Glutamatergic neuron (in vitro differentiated cells): ENCODE data around the gene SMCO3. TPM values are rescaled to one million over a fixed set of nuclear protein-coding genes. Genes with fewer than 3 reads are reported as not detected.
A peak's percentile ranks its signal among the peaks of the same experiment; 100 is the strongest.

Experiments used
- DNase-seq: peaks from one replicate; pipeline ENCODE4 v3.0.0; 2022
- H3K27ac Mint-ChIP-seq: one replicate; pipeline ENCODE4 v1.8.0; 2020; ENCODE audit warnings: mild to moderate bottlenecking, mixed read lengths, inconsistent platforms; ENCODE audit not compliant: unreplicated experiment
- H3K27me3 Mint-ChIP-seq: one replicate; pipeline ENCODE4 v1.8.0; 2020; ENCODE audit warnings: mild to moderate bottlenecking, moderate library complexity, mixed read lengths, inconsistent platforms; ENCODE audit not compliant: unreplicated experiment
- H3K36me3 Mint-ChIP-seq: one replicate; pipeline ENCODE4 v1.8.0; 2020; ENCODE audit warnings: mild to moderate bottlenecking, mixed read lengths, inconsistent platforms; ENCODE audit not compliant: unreplicated experiment
- H3K4me1 Mint-ChIP-seq: one replicate; pipeline ENCODE4 v1.8.0; 2020; ENCODE audit warnings: mild to moderate bottlenecking, low read depth, mixed read lengths, inconsistent platforms; ENCODE audit not compliant: unreplicated experiment
- H3K4me3 Mint-ChIP-seq: one replicate; pipeline ENCODE4 v1.8.0; 2020; ENCODE audit warnings: mild to moderate bottlenecking, mixed read lengths, inconsistent platforms; ENCODE audit not compliant: unreplicated experiment
- H3K9me3 Mint-ChIP-seq: one replicate; pipeline ENCODE4 v1.8.0; 2020; ENCODE audit warnings: mild to moderate bottlenecking, moderate library complexity, mixed read lengths, inconsistent platforms; ENCODE audit not compliant: unreplicated experiment
- total RNA-seq: library from RNA; stranded (reverse); fragmentation: NEBNext Ultra II Directional; extraction: Animal tissue kit (Norgen Biotek cat#: 25700); gene quantifications from one replicate; pipeline ENCODE4 v1.2.1, GENCODE V29; 2021; ENCODE audit not compliant: unreplicated experiment
- TF ChIP-seq, protein P1 (sequence below): fragments of 200-600 bp; sonication (generic); IDR thresholded peaks from one replicate; pipeline ENCODE4 v1.5.0; 2021; ENCODE audit not compliant: partially characterized antibody, unreplicated experiment

SMCO3 gene
- total RNA-seq, 1 donor from 2014 or later: not detected

DNA sequence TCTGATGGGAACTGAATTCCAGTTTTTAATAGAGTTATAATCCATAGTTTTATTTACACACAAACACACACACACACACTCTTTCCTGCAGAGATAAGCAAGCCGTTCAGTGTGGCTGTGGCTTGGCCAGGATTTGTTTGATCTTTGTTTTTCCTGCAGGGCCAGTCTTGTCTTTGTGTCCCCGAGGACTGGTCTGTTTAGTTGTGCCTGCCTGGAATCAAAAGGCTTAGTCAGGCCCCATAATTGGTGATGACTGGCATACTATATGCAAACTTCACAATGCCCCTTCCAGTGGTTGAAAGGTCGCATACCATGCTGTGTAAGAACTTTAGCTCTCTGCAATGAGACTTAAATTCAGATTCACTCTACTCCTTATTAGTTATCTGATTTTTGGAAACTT is 36.7 kb downstream of the SMCO3 start:
- TF ChIP-seq, protein P1, sequence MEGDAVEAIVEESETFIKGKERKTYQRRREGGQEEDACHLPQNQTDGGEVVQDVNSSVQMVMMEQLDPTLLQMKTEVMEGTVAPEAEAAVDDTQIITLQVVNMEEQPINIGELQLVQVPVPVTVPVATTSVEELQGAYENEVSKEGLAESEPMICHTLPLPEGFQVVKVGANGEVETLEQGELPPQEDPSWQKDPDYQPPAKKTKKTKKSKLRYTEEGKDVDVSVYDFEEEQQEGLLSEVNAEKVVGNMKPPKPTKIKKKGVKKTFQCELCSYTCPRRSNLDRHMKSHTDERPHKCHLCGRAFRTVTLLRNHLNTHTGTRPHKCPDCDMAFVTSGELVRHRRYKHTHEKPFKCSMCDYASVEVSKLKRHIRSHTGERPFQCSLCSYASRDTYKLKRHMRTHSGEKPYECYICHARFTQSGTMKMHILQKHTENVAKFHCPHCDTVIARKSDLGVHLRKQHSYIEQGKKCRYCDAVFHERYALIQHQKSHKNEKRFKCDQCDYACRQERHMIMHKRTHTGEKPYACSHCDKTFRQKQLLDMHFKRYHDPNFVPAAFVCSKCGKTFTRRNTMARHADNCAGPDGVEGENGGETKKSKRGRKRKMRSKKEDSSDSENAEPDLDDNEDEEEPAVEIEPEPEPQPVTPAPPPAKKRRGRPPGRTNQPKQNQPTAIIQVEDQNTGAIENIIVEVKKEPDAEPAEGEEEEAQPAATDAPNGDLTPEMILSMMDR: no peak
- Mint-ChIP-seq H3K27ac (no peak overlapping the region), H3K4me3 (no peak overlapping the region), H3K36me3 (no peaks in the 10 kb centered on the region), H3K9me3 (peaks cover 3% of the 10 kb centered on the region), H3K4me1 (peaks cover 3% of the 10 kb centered on the region), H3K27me3 (peaks cover 6% of the 10 kb centered on the region)
- no peak for DNase-seq

DNA sequence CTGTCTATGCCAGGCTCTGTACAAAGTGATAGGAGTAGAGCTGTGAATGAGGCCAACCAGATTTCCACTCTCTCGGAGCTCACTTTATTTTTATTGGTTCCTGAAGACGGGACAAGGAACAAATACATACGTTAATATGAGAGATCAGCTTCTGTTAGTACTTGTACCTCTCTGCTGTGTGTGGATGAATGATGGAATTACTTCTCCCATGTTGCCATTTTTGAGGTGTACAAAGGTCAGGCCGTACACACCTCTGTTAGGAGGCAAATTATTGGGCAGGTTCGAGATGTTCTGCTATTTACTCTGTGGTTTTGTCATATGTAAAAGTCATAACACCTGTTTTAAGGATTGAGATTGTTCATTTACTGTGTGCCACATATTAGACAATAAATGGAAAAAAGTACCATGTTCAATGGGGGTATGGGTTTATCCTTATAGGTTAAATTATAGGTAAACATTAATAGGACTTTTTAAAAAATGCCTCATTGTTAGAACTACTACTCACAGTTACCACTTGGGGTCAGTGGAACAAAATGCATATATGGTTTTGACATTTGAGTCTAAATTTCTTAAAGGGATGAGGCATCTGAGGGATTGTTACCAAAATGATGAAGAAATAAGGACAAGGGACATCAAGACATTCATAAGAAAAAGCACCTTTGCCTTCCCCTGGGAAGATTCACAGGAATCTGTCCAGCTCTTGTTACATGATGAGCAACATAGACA is 37.6 kb downstream of the SMCO3 start:
- peak overlapping the region; percentile 39 for H3K27ac Mint-ChIP-seq

DNA sequence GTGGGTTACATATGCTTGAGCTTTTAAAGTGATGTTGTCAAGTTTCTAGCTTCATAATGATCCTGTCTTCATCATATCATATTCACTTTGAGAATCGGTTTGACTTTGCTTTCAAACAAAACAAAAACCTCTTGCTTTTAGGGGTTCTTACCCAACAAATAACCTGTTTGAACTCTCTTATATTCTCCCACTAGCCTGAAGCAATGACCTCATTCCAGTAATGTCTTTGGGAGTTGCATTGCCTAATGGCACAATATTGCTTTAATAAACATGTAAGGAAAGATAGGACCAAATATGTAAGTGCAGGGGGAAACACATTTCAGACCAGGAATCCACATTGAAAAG is 38.4 kb downstream of the SMCO3 start:
- TF ChIP-seq, protein P1: no peak
- peaks cover 10% of the 10 kb centered on the region for H3K9me3 Mint-ChIP-seq
- no peaks in the 10 kb centered on the region for H3K36me3 Mint-ChIP-seq
- DNase-seq: no peak
- H3K4me3 Mint-ChIP-seq: no peak overlapping the region
- peaks cover 6% of the 10 kb centered on the region for H3K27me3 Mint-ChIP-seq
- peaks cover 3% of the 10 kb centered on the region for H3K4me1 Mint-ChIP-seq
- no peak overlapping the region for H3K27ac Mint-ChIP-seq

More for the DNA sequence above, 37.6 kb downstream of the SMCO3 start:
- Mint-ChIP-seq H3K27me3 (peaks cover 6% of the 10 kb centered on the region), H3K36me3 (no peaks in the 10 kb centered on the region), H3K9me3 (peaks cover 3% of the 10 kb centered on the region), H3K4me1 (peaks cover 3% of the 10 kb centered on the region), H3K4me3 (no peak overlapping the region)
- TF ChIP-seq, protein P1: no peak
- DNase-seq: no peak

DNA sequence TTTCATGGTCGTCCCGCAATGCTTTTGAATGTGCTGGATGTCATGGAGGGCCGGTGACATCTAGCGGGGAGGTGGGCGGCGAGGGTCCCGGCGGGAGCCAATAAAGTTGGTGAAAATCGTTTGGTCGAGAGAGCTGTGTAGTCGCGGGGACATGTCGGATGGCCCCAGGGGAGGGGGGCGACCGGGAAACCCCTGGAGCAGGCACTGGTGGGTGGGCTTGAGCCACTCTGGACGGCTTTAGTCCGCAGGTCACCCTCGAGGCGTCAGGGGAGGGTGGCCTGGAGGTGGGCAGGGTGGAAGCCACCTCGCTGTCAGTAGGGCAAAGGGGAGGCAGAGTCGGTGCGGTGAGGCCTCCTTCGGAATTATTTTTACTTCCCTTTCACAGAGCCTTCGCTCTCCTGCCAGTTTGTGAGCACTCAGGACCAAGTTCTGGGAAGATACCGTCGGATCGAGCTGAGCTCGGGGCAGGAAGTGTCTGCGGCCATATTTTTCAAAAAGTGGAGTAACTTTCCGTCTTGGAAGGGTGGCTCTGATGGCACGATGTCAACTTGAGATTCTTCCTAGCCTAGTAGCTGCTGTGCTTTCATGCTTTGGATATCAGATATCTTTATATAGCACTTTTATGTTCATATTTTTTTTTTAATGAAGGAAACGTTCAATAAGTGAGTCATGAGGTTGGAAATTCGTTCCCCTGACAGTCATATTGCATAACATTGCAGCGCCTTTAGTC is 38.9 kb downstream of the SMCO3 start:
- TF ChIP-seq, protein P1: no peak
- peak; percentile 29 for DNase-seq
- H3K4me3 Mint-ChIP-seq: peak overlapping the region; percentile 99
- H3K4me1 Mint-ChIP-seq: peaks cover 3% of the 10 kb centered on the region
- peaks cover 7% of the 10 kb centered on the region for H3K27me3 Mint-ChIP-seq
- peaks cover 14% of the 10 kb centered on the region for H3K9me3 Mint-ChIP-seq
- H3K27ac Mint-ChIP-seq: peak overlapping the region; percentile 39
- no peaks in the 10 kb centered on the region for H3K36me3 Mint-ChIP-seq
